Amygdala (tissue), 56 donors: ENCODE data around the gene RERE.

Source experiments
- DNase-seq, 56 donors: peaks; one replicate each; lab custom pipeline; 2025; lab: John Stamatoyannopoulos, UW

The RERE gene

GRCh38 chr1:8538502-8538901 lies 278.9 kb downstream of the RERE start:
- no peak for DNase-seq

- no peak for DNase-seq
These were observed 279.4 kb downstream of the RERE start for GRCh38 chr1:8537991-8538390.

GRCh38 chr1:8536515-8536914 lies 280.9 kb downstream of the RERE start:
- no peak for DNase-seq

DNA sequence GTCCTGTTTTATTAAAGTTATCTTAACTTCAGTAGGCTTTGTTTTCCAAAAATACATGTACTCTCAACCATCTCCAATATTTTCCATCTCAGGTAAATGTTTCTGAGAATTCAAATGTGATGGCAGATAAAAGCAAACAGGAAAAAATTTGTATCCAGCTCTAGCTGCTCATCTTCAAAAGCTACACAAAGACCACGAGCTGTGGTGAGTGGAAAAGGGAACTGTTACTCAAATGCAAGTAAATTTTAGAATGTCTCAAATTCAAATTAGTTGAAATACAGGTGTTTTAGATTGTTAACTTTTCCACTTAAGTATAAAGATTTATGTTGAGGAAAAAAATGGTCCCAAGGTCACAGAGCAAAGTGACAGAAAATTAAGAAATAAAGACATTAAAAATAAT lies 283.5 kb downstream of the RERE start:
- no peak for DNase-seq

DNA sequence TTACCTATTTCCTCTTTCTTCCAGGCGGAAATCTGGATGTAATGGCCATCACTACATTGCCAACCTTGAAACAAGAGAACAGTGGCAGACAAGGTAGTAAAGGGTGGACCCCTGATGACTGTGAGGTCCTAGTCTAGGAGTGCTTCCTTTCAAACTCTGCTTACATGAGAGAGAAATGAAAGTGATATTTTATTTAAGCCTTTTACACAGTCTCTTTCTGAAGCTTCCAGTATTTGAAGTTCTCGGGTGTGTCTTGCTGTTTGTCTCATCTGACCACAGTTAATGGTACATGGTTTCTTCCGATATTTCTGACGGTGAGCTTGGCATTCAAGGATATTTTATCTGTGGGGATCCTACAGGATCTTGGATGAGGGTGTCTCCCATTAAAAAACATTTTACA lies 284.3 kb downstream of the RERE start:
- no peak for DNase-seq

GRCh38 chr1:8529901-8530300 lies 287.5 kb downstream of the RERE start:
- DNase-seq, result no peak

GRCh38 chr1:8527941-8528340 lies 289.5 kb downstream of the RERE start:
- DNase-seq, result no peak

DNA sequence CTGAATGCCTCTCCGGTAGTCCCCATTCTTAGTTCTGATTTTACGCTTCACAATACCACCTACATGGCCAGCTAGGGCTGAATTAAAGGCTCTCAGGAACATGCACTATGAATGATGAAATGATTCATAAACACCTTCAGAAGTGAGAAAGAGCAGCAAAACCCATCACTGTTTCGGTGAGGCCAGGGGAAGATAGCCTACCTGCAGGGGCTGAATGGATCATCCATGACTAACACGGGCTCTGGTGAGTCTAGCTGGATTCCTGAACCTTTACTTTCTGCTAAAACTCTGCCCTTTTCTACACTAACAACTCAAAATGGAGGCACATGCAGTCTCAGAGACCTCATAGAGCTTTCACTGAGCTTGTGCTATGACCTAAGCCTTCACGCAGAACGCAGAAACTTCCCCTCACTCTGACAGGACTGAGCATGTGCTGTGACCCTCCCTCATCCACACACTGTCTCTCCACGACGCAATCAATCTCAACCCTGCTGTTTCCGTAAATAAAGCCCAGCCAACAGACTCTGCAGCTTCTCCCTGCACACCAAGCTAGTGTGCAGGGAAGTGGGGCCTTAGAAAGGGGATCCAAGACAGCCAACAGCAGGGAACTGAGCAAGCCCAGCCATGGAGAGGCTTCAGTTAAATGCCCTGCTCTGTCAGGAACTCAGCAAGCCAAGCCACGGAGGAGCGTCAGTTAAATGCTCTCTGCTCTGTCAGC lies 291.7 kb downstream of the RERE start:
- peak in 55 of 56 donors; percentile 26 to 96 (median 88) for DNase-seq

GRCh38 chr1:8525216-8525557 lies 292.3 kb downstream of the RERE start:
- DNase-seq, result peak in 17 of 56 donors; percentile 12 to 61 (median 38)

- DNase-seq, result peak in 1 of 56 donors; percentile 7
These were observed 292.7 kb downstream of the RERE start for GRCh38 chr1:8524627-8525157.

DNA sequence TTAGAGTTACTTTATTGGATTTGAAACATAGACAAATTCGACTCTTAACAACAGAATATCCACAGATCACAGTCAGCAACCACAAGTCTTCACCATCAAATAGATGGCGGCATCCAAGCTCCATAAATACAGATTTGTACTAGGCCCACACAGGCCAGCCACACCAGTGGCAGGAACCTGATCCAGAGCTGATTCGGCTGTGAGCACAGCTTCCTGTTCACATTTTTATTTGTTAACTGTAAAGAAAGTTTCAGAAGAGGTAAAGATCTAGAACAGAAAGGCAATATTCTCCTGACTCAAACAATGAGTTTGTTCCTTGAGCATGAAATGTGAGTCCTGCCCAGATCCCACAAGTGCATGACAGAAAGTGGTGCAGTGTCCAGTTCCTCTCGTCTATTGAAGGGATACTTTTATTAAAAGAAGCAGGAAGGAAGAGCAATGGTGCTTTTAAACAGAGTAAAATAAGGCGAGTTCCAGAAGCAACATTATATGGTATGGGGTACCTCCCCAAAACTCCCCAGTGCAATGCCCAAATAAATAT lies 293.7 kb downstream of the RERE start:
- no peak for DNase-seq

DNA sequence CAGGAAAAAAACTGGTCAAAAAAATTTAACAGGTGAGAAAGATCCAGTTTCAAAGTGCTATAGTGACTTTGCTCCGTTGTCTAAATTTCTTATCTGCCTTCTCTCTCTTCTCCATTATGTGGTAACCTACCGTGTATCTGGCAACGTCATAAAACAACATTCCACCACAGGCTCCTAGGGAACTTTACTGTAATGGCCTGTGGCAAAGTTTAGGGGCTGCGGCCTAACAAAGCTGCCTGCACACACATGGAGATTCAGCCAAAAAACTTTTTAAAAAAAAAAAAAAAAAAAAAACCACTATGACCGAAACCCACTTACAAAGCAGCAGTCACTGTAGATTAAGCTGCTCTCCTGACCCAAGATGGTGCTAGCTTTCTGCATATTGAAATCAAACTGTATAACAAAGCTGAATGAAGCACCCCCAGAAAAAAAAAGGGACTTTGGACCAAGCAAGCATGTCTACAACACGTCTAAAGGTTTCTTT lies 296.9 kb downstream of the RERE start:
- no peak for DNase-seq

GRCh38 chr1:8519167-8519566 lies 298.3 kb downstream of the RERE start:
- no peak for DNase-seq

- DNase-seq, result no peak
These were observed 299.0 kb downstream of the RERE start for GRCh38 chr1:8518490-8518801.

- DNase-seq, result peak in 10 of 56 donors; percentile 13 to 44 (median 28)
These were observed 299.6 kb downstream of the RERE start for GRCh38 chr1:8517661-8518489.

GRCh38 chr1:8516793-8517556 lies 300.5 kb downstream of the RERE start:
- peak in 20 of 56 donors; percentile 6 to 61 (median 32) for DNase-seq

GRCh38 chr1:8516278-8516777 lies 301.1 kb downstream of the RERE start:
- DNase-seq, result no peak

DNA sequence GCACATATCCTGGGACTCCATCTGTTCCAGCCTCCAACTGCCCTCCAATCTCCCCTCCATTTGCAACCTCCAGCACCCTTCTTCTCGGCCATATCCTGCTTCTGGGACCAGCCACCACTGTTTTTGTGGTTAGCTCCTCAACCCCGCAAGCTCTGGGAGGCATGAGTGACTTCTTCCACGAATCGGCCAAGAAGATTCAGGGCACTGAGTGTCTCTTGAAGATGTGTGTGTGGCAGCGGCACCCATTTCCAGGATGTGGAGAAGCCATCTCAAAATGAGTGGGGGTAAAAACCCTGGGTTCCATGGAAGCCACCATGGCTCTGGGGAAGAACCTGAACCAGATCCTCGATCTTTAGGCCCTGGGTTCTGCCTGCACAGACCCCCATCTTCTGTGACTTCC lies 304.9 kb downstream of the RERE start:
- no peak for DNase-seq

GRCh38 chr1:8510041-8510823 lies 307.2 kb downstream of the RERE start:
- peak in 15 of 56 donors; percentile 8 to 54 (median 21) for DNase-seq

DNA sequence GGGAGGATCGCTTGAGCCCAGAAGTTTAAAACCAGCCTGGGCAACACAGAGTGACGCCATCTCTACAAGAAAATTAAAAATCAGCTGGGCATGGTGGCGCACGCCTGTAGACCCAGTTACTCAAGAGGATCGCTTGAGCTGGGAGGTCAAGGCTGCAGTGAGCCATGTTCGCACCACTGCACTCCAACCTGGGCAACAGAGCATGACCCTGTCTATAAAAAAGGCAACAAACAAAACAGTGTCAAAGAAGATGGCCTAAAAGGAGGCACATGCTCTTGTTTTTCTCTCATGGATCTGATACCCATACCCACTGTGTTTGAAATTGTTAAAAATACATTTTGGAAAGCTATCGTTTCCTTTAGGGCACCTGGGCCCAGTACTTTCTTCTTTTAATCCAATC lies 307.9 kb downstream of the RERE start:
- no peak for DNase-seq
